HG02938 (cell line): ENCODE data around the gene CBX7.
"Not testable (repeated sequence)": the region's sequence is repeated elsewhere in the genome, so short reads cannot be mapped to it uniquely, and the experiment has no call there.

Source experiments
- ATAC-seq: cut with Tn5 transposase; IDR thresholded peaks from one replicate; pipeline ENCODE4 v1.9.1; 2021; ENCODE audit warnings: mild to moderate bottlenecking, moderate library complexity; ENCODE audit not compliant: unreplicated experiment

Gene CBX7

GRCh38 chr22:39174498-39175352, 22.2 kb upstream of the CBX7 start:
- ATAC-seq, result no peak

- ATAC-seq, result no peak
These were observed 21.5 kb upstream of the CBX7 start for GRCh38 chr22:39173787-39174497.

- no peak for ATAC-seq
These were observed 20.7 kb upstream of the CBX7 start for GRCh38 chr22:39173050-39173706.

GRCh38 chr22:39172265-39173049, 20.0 kb upstream of the CBX7 start:
- not testable (repeated sequence) for ATAC-seq

- no peak for ATAC-seq
These were observed 19.3 kb upstream of the CBX7 start for GRCh38 chr22:39171623-39172264.

GRCh38 chr22:39170825-39171622, 18.5 kb upstream of the CBX7 start:
- no peak for ATAC-seq

- ATAC-seq, result no peak
These were observed 17.5 kb upstream of the CBX7 start for GRCh38 chr22:39169797-39170466.

- ATAC-seq, result no peak
These were observed 14.1 kb upstream of the CBX7 start for GRCh38 chr22:39166547-39166946.

- not testable (repeated sequence) for ATAC-seq
These were observed 3.6 kb upstream of the CBX7 start for GRCh38 chr22:39156093-39156492.

GRCh38 chr22:39155421-39155820, 2.9 kb upstream of the CBX7 start:
- no peak for ATAC-seq

GRCh38 chr22:39153220-39153717, 789 bp upstream of the CBX7 start:
- ATAC-seq, result no peak

- ATAC-seq, result no peak
These were observed 413 bp downstream of the CBX7 start for GRCh38 chr22:39152024-39152510.

- no peak for ATAC-seq
These were observed 1.0 kb downstream of the CBX7 start for GRCh38 chr22:39151329-39151975.

GRCh38 chr22:39150848-39151215, 1.6 kb downstream of the CBX7 start:
- ATAC-seq, result no peak

GRCh38 chr22:39149915-39150847, 2.3 kb downstream of the CBX7 start:
- ATAC-seq, result no peak

GRCh38 chr22:39148727-39149535, 3.5 kb downstream of the CBX7 start:
- no peak for ATAC-seq
